HG03135 (cell line): ENCODE data around the gene GPR108.
"Not testable (repeated sequence)": the region's sequence is repeated elsewhere in the genome, so short reads cannot be mapped to it uniquely, and the experiment has no call there.

Experiments
- ATAC-seq: cut with Tn5 transposase; IDR thresholded peaks from one replicate; pipeline ENCODE4 v1.9.1; 2021; ENCODE audit warnings: mild to moderate bottlenecking, moderate library complexity; ENCODE audit not compliant: unreplicated experiment

Gene GPR108

DNA sequence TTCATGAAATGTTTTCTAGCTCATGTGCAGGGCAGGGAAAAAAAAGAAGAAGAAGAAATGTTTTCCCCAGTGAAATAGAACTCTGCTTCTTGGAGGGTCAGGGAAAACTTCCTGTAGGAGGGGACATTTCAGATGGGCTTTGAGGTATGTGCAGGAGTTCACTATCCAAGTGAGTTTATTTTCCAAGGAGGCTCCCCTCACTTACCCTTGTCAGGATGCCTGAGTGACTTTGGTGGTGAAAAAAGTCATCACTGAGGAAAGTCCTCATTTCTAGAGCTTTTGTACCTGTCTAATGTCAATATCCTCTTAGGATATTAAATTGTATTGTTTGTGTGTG lies 16.3 kb downstream of the GPR108 start:
- no peak for ATAC-seq

DNA sequence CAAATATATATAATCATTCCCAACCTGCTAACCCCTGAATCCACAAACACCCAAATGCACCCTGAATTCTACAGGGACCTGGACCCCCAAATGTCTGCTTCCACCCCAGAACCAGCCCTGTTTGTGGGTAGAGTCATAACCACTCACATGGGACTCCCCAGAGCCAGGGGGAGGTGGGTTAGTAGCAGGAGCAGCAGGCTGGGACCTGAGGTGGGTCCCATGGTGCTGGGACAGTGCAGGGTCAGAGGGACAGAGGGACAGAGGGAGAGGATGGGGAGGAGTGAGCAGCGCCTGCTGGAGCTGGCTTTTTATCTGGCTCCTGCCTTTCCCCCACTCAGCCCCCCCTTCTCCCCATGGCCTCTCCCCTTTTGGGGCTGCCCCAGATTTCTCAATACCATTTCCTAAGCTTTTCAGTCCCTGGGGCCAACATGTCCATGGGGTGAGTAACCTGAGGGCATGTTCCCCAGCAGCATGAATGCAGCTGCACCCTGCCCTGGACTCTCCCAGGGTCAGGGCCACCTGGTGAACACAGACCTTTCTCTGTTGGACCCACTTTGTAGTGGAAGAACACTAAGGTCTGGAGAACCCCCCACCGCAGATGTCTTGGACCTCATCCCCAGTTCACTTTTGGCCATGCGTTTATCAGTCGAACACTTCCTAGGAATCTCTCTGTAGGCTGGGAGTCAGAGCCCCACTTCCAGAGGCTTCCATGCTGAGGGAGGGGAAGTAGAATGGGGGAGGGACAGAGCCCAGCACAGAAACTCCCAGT lies 16.8 kb downstream of the GPR108 start, which contains the start of gene C3:
Gene C3 (minus strand): TSS at position 282 of the 769 bp plus-strand sequence. CDS start 61 bp downstream, at position 221.
- ATAC-seq: no peak

DNA sequence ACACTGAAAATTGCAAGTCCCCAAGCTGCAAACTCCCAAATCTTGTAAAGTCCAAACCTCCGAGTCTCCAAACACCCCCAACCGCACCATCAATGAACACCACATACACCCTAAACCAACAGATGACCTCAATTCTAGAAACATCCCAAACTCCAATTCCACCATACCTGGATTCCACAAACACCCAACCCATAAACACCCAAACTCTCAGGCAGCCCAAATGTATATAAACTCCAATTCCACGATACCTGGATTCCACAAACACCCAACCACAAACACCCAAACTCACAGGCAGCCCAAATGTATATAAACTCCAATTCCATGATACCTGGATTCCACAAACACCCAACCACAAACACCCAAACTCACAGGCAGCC lies 17.4 kb downstream of the GPR108 start:
- no peak for ATAC-seq

DNA sequence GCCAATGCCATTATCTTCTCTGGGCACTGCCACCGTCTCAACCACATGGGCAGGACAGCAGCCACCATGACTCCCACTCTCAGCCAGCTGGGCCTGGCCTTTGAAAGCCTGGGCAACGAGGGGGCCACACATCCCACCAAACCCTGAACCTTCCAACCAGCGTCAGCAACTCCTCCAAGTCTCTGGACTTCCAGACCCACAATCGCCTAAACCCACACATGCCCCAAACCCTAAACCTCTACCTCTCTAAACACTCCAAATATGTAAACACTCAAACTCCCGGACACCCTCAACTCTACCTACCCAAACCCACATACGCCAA lies 17.9 kb downstream of the GPR108 start:
- no peak for ATAC-seq

DNA sequence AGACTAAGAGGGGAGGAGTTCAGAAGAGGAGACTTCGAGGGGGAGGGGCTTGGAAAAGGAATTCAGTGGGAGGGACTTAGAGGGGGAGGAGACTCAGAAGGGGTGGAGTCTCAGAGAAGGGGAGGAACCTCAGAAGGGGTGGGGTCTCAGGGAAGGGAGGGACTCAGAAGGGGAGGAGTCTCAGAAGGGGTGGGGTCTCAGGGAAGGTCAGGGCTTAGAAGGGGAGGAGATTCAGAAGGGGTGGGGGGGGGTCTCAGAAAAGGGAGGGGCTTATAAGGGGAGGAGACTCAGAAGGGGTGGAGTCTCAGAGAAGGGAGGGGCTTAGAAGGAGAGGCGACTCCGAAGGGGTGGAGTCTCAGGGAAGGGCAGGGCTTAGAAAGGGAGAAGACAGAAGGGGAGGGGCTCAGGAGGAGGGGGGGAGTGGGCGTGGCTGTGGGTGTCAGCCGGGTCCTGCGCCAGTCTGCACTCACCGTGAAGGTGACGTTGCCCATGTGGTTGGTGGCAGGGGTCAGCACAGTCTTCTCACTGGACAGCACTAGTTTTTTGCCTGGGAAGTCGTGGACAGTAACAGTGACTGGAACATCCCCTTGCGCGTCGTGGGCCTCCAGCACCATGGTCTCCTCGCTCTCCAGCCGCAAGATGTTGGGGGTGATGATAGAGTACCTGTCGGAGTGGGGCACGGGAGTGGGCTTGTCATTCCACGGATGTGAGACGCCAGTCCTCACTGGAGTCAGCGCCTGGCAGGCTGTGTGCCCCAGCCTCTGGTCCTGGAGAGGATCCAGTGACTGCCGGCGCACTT lies 18.4 kb downstream of the GPR108 start:
- no peak for ATAC-seq

DNA sequence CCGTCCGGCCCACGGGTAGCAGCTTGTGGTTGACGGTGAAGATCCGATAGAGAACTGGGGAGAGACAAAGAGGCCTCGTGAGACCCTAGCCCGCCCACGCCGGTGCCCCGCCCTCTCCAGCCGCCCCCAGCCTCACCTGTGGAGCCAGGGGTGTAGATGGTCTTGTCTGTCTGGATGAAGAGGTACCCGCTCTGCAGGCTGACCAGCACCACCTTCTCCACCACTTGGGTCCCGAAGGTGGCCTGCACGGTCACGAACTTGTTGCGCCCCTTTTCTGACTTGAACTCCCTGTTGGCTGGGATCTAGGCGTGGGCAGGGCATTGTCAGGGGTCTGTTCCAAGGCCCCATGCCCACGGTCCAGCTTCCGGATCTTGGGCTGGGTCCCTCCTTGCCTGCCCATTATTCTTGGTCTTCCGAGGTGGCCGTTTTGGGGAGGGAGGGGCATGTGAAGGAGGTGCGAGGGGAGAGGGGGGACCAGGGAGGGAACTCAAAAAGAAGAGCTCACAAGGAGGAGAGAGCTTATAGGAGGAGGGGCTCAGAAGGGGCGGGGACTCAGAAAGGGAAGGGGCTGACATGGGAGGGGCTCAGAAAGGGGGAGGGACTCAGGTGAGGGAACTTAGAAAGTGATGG lies 19.2 kb downstream of the GPR108 start:
- no peak for ATAC-seq

DNA sequence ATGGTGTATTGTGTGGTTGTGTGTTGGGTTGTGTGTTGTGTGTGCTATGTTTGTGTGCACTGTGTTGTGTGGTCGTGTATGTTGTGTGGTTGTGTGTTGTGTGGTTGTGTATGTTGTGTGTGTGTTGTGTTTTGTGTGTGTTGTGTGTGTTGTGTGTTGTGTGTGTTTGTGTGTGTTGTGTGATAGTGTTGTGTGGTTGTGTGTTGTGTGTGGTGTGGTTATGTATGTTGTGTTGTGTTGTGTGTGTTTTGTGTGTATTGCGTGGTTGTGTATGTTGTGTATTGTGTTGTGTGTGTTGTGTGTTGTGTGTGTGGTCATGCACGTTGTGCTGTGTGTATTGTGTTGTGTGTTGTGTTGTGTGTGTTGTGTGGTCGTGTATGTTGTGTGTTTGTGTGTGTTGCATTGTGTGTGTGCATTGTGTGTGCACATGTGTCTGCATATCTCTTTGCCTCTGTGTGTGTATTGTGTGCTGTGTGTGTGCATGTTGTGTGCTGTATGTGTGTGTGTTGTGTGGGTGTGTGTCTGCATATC lies 19.9 kb downstream of the GPR108 start:
- ATAC-seq: no peak

DNA sequence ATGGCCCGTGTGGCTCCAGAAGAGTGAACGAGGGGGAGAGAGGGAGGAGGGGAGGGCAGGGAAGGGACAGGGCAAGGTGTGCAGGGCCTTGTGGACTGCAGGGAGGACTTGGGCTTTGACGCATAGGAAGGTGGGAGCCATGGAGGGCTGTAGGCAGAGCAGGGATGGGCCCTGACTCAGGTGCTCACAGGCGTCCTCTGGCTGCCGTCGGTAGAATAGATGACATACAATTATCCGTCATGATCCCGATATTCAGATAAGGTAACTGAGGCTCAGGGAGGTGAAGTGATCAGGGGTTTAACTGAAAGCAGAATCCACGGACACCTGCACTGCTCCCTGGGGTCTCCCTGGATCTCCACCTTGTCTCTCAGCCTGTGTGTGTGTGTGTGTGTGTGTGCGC lies 20.3 kb downstream of the GPR108 start:
- ATAC-seq: no peak

DNA sequence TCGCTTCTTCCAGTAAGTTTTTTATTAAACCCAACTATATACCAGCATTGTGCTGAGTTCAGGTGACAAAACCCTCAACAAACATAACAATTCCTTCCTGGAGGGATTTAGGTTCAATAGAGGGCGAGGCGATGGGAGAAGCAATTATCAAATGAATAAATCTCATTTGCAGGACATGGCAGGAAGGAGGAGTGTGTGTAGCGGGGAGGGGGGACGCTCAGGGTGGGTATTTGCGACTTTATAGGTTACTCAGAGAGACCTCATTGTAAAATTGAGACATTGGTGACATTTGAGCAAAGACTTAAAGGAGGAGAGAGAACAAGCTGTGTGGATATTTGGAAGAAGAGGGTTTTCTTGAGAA lies 20.8 kb downstream of the GPR108 start:
- ATAC-seq: no peak

DNA sequence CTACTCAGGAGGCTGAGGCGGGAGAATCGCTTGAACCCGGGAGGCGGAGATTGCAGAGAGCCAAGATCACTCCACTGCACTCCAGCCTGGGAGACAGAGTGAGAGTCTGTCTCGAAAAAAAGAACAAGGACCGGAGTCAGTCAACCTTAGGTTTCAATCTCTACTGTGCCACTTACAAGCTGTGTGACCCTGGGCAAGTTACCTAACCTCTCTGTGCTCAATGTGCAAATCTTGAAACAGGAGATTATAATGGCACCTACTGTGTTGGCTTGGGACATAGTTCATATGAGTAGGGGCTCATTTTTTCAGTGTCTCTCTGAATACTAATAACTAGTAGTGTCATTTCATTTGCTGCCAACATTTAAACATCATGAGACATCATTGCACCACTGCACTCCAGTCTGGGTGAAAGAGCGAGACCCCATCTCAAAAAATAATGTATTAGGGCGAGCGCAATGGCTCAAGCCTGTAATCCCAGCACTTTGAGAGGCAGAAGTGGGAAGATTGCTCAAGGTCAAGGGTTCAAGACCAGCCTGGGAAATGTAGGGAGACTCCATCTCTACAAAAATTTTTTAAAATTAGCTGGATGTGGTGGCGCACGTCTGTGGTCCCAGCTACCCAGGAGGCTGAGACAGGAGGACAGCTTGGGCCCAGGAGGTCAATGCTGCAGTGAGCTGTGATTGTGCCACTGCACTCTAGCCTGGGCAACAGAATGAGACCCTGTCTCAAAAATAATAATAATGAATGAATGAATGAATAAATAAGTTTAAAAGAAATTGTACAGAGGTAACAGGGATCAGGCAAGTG lies 22.4 kb downstream of the GPR108 start:
- ATAC-seq: no peak

DNA sequence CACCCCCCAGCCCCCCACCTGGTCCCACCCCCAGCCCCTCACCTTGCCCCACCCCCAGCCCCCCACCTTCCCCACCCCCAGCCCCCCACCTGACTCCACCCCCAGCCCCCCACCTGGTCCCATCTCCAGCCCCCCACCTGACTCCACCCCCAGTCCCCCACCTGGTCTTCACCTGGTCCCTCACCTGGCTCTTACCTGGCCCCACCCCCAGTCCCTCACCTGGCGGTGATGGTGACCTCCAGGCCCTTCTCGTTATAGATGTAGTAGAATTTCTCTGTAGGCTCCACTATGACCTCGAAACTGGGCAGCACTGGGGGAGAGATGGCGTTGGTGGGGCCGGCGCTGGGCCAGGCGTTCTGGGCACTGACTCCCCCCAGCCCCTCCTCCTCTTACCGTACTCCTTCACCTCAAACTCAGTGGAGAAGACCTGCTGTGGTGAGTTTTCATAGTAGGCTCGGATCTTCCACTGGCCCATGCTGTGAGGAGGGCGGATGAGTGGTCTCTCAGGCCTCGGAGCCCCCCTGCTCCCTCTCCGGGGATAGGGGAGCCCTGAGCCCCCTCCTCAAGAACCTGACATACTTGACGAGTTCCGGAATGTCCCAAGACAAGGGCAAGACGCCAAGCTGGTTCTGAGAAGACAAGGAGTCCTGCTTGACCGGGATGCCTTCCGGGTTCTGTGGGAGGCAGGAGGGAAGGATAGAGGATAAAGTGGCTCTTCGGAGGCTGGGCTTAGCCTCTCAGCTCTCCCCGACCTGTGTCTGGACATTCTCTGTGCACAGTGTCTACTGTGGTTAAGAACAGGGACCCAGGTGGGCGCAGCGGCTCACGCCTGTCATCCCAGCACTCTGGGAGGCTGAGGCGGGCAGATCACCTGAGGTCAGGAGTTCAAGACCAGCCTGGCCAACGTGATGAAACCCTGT lies 23.3 kb downstream of the GPR108 start:
- ATAC-seq: no peak

DNA sequence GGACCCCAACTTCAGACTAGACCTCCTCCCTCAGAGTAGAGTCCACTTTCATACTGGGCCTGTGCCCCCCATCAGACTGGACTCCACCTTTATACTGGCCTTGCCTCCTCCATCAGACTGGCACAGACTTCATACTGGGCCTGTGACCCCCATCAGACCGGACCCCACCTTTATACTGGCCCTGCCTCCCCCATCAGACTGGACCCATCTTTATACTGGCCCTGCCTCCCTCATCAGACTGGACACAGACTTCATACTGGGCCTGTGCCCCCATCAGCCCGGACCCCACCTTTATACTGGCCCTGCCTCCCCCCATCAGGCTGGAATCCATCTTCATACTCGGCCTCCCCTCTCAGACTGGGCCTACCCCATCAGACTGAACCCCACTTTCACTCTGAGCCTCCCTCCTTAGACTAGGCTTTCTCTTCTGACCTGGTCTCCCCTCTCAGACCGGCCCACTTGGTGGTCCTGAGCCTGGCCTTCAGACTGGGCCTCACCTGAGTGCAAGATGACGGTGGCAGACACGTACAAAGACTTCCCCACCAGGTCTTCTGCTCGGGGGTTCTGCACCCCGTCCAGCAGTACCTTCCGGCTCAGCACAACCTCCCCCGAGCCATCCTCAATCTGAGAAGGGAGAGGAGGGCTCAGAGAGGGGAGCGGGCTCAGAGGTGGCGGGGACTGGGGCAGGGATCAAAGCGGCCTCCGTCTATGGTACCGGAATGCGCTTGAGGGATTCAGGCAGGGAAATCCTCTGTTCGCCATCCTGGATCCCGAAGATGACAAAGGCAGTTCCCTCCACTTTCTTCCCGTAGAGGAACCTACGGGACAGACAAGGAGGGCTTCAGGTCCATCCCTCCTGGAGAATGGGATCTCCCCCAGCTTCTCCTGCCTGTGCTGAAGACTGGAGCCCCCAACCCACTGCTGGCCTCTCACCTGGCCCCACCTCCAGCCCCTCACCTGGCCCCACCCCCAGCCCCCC lies 24.4 kb downstream of the GPR108 start:
- no peak for ATAC-seq

DNA sequence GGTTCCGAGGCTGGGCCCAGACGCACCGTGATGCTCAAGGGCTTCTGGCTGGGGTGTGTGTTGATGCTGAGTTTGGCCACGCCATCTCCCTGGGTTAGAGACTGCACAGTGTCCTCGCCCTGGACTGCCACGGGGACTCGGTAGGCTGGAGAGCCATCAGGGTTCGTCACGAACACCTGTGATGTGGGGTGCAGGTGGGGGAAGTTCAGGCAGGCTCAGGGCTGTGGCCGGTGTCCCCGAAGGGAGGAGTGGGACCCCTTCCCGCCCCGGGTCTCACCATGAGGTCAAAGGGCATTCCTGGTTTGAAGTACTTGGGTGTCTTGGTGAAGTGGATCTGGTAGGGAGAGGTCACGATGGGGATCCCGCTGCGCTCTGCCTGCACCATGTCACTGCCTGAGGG lies 25.1 kb downstream of the GPR108 start:
- no peak for ATAC-seq

DNA sequence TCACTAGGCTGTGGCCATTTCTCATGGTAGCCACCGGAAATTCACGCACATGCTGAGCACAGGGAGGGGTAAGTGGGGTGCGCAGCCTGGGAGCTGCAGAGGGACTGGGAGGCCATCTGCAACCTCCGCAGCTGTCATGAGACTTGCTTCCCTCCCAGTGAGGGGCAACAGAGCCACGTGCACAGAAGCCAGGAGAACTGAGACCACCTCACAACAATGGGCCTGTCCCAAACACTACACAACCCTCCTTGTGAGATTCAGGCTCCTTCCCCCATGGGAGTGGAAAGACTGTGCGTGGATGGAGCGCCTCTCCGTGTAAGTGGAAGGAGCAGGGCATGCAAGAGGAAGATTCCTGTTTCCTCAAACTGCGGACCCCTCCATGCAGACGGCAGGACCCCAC lies 25.8 kb downstream of the GPR108 start:
- ATAC-seq: no peak

DNA sequence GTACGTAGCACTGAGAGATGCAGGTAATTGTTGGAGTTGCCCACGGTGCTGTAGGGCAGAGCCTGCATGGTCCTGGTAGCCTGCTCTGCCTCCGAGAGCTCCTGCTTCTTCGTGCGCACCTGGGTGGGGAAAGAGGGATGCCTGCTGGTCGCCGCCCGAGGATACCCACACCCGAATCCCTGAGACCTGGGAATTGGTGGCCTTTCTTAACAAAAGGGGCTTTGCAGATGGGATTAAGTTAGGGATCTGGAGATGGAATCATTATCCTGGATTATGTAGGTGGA lies 26.4 kb downstream of the GPR108 start:
- no peak for ATAC-seq

DNA sequence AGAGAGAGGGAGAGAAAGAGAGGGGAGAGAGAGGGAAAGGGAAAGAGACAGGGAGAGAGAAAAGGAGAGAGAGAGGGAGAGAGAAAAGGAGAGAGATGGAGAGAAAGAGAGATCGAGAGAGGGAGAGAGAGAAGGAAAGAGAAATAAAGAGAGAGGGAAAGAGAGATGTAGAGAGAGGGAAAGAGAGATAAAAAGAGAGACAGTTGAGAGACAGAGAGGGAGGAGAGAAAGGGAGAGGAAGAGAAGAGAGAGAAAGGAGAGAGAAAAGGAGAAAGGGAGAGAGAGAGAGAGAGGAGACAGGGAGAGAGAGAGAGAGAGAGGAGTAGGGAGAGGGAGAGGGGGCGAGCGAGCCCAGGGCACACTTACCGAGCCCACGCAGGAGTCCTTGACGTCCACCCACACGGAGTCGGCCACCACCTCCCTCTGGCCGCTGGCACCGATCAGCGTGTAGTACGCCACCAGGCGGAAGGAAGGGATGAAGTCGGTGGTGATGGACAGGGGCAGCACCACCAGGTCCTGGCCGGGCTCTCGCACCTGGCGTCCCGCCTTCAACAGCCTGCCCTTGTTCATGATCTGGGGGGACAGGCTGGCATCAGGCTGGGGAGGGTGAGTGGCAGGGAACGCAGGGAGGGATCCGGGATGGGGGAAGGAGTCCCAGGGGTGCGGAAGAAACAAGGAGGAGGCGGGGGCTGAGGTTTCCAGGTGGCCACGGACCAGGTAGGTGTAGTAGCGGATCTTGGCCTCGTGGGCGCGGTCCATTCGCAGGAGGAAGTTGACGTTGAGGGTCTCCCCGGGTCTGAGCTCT lies 26.9 kb downstream of the GPR108 start:
- no peak for ATAC-seq

DNA sequence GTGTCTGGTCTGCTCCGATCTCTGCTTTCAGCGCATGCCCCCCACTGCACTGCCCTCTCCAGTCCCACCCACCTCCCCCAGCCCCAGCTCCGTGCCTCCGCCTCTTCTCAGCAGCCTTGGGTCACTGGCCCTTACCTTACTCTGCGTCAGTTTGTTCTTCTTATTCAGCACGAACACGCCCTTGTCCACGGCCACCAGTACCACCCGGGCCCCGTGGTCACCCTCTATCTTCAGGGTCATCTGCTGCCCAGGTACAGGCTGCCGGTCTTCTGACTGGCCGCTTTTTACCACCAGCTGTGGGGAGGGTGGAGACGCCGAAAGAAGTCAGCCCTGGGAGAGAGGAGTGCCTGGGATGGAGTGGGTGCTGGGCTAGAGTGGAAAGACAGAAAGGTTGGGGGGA lies 27.8 kb downstream of the GPR108 start:
- no peak for ATAC-seq

DNA sequence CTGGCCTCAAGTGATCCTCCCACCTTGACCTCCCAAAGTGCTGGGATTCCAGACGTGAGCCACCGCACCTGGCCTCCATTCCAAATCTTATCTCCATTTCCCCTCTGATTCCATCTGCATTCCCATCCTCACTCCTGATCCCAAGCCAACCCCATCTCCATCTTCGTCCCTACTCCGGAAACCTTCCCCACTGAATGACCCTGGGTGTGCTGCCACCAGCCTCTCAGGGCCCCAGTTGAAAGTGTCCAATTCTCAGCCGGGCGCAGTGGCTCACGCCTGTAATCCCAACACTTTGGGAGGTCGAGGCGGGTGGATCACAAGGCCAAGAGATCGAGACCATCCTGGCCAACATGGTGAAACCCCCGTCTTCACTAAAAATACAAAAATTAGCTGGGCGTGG lies 28.5 kb downstream of the GPR108 start:
- not testable (repeated sequence) for ATAC-seq
